HT-29 (cell line): ENCODE results near the gene KCNJ12. TPM values are rescaled to one million over a fixed set of nuclear protein-coding genes. Genes with fewer than 3 reads are reported as not detected.
"Not testable (repeated sequence)": the region's sequence is repeated elsewhere in the genome, so short reads cannot be mapped to it uniquely, and the experiment has no call there.

ENCODE experiments used
- DNase-seq: peaks from one replicate; pipeline ENCODE4 v3.0.0-alpha.2; 2015; ENCODE audit warnings: low spot score
- total RNA-seq: library from RNA; depleted of rRNA; stranded (reverse); fragments of >200 nt; shearing (Covaris generic); gene quantifications from 2 replicates; pipeline ENCODE4 v1.2.3, GENCODE V29; 2014

KCNJ12 gene
- total RNA-seq, 1 experiment from 2014 or later: not detected

DNA sequence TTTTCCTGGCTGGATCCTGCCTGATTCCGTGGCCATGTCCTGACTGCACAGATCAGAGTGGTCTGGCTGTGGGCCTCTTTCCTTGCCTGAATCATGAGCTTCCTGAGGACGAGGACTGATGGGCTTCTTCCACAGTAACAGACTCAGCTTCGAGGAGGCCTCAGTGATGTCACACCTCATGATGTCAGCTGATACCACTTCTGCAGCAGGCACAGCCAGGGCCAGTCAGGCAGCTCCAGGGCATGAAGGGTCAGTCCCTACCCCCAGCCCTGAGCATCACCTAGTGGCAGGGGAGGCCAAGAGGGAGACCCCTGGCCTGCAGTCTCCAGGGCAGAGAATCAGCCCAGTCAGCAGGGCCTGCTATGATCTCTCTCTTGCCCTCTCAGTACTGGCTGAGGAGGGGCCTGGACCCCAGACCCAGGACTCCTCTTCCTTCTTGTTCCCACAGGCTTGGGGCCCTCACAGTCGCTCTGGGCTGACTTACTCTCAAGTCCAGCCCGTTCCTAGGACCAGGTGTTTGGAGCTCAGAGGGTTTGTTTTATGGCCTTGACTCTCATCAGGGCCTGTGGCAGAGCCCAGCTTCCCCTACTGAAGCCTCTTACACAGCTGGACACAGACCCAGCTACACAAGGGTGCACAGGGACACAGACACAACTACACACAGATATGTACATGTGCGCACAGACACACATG, 26.7 kb upstream of the KCNJ12 start:
- not testable (repeated sequence) for DNase-seq

- DNase-seq: not testable (repeated sequence)
Observed at GRCh38 chr17:21350495-21350894, 25.7 kb upstream of the KCNJ12 start.

- no peak for DNase-seq
Observed at GRCh38 chr17:21351366-21352065, 24.6 kb upstream of the KCNJ12 start.

DNA sequence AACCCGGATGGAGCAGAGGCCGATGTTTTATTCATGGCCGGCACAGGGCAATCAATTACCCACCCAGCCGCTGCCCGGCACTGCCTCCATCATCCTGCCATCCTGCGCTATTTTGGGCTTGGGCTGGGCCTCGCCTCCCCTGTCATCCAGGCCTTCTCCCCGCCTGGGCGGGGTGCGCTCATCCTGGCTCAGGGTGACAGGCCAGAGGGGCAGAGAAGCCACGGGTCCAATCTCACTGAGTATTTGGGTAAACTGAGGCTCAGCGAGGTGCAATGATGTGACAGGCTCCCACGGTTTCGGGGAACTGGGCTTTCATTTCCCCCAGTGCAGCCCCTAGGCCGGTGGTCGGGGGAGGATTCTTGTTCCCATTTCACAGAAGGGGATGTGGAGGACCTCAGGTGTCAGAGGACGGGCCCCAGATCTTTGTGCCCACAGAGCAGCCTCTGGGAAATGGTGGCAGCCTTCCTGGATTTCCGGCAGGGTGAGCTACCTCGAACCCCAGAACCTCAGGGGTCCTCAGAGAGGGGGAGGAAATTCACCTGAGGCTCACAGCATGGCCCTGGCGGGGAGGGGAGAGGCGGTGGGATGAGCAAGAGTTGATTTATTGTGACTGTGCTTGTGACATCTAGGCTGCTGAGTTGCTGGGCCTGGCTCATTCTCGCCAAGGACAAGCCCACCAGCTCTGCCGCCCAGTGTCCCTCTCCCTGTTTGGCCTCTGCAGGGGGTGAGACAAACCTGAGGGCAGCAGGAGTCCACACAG, 23.8 kb upstream of the KCNJ12 start:
- DNase-seq: no peak

- no peak for DNase-seq
Observed at GRCh38 chr17:21352981-21353265, 23.2 kb upstream of the KCNJ12 start.

DNA sequence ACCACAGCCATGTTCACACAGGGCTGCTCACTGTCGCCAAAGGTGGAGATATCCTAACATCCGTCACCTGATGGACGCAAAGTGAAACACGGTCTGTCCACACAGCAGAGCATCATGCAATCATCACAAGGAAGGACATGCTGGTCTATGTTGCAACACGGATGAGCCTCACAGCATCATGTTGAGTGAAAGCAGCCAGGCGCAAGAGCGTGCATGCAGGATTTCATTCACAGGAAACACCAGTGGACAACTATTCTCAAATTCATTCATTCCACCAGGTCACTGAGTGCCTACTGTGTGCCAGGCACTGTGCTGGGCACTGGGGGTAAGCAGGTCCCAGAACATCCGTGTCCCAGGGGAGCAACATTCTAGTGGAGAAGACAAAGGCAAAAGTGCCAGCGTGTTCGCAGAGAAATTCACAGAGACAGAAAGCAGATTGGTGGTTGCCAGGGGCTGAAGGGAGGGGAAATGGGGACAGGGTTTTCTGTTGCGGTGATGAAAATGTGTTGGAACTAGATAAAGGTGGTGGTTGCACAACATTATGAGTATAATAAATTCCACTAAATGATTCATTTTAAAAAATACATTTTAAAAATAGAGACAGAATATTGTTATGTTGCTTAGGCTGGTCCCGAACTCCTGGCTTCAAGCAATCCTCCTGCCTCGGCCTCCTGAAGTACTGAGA, 22.7 kb upstream of the KCNJ12 start:
- no peak for DNase-seq

DNA sequence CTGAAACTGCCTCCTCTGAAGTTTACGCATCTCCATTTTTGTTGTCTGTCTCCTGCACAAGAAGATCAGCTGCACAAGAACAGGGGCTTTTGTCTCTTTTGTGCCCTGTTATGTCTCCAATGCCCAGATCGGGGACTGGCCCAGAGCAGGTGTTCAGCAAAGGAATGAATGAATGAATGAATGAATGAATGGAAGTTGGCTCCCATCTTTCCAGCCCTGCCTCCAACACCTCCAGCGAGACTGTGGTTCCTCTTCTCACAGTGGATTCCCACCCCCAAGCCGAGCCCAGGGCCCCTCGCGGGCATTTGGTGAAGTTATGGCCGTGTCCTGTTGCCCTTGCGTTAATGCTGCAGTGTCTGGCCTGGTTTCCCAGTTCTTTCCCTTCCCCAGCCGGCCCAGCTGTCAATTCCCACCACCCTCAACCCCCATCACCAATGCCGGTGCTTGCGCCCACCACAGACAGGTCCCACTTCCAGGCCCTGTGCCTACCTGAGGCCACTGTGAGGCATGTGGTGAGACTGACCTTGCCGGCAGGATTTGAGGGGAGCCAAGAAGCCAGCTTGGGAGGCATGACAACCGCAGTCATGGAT, 21.3 kb upstream of the KCNJ12 start:
- no peak for DNase-seq

DNA sequence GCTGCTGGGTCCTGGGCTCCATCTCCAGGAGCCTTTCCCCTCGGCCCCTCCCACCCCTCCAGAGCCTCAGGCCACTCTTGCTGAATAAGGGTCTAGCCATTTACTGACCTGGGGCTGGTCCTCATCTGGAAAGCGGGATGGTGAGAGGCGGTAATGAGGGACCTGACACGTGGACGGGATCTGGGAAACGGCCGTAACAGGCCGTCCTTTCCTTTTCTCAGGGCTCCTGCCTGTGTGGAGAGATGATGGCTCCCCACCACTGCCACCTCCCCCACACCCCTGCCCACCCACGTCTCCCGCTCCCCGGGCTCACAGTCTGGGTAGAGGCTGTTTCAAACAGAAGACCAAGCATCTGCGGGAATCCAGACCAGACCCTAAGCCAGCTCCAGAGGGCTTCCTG, 20.6 kb upstream of the KCNJ12 start:
- DNase-seq: no peak

DNA sequence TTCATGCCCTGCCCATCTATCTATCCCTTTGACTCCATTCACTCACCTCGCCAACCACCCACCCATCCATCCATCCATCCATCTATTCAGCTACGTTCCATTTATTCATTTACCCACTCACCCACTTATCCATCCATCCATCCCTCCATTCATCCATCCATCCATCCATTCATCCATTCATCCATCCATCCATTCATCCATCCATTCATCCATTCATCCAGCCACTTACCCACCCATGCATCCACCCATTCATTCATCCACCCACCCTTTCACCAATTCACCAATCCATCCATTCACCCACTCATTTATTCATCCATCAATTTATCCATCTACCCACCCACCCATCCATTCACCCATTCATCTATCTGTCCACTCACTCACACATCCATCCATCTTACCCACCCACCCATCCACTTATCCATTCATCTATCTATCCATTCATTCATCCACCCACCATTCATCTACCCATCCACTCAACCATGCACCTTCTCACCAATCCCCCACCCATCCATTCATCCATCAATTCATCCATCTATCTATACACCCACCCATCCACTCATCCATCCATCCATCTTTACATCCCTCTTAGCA, 19.5 kb upstream of the KCNJ12 start:
- DNase-seq: no peak

DNA sequence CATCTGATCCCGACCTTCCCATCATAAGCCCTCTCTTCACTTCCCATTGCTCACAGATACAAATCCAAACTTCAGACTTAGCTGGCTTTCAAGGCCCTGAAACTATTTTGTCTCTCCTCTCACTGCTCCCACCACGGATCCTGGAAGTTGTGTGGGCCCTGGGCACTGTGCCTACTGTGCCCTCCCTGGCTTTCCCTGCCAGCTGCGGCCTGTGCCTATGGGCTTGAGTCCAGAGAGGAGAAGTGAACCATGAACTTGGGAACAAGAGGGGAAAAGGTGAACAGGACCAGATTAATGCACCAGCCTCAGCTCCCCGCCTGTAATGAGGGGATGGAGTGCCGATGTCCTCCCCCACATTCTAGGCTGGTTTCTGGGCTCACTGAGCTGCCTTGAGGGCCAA, 18.9 kb upstream of the KCNJ12 start:
- no peak for DNase-seq

DNA sequence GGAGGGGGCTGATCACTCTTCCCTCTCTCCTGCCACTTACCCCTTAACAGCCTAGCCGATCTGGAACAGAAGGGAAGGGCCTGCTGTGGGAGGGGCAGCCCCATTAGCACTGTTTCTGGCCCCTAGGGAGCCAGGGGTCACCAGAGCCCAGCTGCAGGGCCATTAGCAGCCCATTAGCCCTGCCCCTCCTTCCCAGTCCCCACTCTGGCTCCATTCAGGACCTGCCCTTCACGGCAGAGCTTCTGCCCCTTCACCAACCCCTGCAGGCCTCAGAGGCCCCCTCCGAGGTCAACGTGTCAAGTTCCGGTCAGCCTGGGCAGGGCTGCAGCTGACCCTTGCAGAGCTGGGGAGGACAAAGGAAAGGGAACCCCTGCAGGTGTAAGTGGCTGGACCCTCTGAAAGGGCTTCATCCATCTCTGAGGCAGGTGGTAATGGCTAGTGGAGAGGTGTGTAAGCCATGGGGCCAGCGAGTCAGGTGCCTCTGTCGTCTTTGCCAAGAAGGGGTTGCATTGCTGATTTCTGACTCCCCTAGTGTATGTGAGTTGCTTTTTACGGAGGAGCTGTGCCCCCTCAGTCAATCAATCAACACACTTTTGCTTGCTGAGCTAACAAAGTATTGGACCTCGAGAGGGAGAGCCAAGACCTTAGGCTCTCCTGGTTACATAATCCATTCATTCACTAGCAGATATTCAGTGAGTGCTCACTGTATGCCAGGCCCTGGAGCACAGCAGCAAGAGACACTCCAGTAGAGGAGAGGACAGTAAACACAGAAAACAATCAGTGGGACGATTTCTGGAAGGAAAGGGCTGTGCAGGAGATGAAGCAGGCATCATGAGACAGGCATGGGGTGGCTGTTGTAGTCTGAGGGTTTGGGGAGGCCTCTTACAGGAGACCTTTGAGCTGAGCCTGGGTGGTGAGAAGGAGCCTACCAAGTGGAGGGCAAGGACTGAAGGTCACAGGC, 18.2 kb upstream of the KCNJ12 start:
- no peak for DNase-seq

GRCh38 chr17:21358682-21359482, 17.3 kb upstream of the KCNJ12 start:
- DNase-seq: no peak

DNA sequence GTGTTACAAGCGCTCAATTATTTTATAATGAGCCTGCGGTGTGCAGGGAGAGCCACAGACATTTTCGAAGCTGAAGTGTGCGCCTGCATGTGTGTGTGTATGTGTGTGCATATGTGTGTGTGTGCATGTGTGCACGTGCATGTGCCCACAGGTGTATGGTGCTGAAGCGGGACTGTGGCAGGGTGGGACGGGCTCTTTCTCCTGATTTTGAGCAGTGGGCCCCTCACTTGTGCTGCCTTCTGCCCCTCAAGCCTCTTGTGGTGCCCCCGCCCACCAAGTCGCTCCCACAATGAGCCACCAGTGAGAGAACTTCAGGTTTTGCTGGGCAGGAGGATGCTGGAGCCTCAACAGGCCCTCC, 16.7 kb upstream of the KCNJ12 start:
- DNase-seq: no peak

- no peak for DNase-seq
Observed at GRCh38 chr17:21360048-21360447, 16.1 kb upstream of the KCNJ12 start.

GRCh38 chr17:21361020-21361809, 14.9 kb upstream of the KCNJ12 start:
- no peak for DNase-seq

DNA sequence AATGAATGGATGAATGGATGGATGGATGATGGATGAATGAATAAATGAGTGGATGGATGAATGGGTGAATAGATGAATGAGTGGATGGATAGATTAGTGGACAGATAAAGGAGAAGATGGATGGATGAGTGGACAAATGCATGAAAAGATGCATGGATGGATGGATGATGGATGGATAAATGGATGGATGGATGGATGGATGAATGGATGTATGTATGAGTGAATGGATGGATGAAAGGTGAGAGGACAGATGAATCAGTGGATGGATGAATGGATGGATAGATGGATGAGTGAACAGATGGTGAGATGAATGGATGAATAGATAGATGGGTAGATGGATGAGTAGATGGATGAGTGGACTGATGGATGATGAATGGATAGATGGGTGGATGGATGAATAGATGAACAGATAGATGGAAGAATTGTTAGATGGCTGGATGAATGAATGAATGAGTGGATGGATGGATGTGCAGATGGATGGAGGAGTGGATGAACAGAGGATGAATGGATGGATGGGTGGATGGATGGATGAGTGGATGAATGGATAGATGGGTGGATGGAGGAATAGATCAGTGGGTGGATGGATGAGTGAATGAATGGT, 13.7 kb upstream of the KCNJ12 start:
- DNase-seq: no peak

- no peak for DNase-seq
Observed at GRCh38 chr17:21363776-21364642, 12.1 kb upstream of the KCNJ12 start.
